ENCODE measurements around the gene BMP7. TPM values are rescaled to one million over a fixed set of nuclear protein-coding genes. Genes with fewer than 3 reads are reported as not detected.

BMP7 gene
- total RNA-seq, 1 donor from 2014 or later, result 3.7 TPM

DNA sequence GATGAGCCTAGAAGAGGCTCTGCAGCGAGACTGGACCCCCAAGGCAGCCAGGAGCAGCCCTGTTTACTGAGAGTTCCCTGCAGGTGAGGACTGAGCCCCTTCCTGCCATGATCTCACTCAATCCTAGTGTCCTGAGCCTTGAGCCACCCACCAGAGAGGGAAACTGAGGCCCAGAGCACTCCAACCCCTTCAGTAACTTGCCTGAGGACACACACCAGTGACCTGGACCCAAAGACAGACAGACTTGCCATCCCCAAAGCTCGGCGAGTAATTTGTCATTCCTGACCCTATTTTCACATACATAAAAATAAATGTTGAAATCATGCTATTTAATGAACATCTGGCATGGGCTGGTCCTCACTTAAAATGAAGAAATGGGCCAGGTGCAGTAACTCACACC lies 16.7 kb downstream of the BMP7 start:
- DNase-seq (ENCODE audit: low read depth), result no peak
- H3K4me3 ChIP-seq (ENCODE audit: low read depth, low read length), result no peak overlapping the region
- TF ChIP-seq, protein P1, sequence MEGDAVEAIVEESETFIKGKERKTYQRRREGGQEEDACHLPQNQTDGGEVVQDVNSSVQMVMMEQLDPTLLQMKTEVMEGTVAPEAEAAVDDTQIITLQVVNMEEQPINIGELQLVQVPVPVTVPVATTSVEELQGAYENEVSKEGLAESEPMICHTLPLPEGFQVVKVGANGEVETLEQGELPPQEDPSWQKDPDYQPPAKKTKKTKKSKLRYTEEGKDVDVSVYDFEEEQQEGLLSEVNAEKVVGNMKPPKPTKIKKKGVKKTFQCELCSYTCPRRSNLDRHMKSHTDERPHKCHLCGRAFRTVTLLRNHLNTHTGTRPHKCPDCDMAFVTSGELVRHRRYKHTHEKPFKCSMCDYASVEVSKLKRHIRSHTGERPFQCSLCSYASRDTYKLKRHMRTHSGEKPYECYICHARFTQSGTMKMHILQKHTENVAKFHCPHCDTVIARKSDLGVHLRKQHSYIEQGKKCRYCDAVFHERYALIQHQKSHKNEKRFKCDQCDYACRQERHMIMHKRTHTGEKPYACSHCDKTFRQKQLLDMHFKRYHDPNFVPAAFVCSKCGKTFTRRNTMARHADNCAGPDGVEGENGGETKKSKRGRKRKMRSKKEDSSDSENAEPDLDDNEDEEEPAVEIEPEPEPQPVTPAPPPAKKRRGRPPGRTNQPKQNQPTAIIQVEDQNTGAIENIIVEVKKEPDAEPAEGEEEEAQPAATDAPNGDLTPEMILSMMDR (conservative IDR thresholded peaks at IDR 0.05; ENCODE audit: low read depth, low read length), result no peak

DNA sequence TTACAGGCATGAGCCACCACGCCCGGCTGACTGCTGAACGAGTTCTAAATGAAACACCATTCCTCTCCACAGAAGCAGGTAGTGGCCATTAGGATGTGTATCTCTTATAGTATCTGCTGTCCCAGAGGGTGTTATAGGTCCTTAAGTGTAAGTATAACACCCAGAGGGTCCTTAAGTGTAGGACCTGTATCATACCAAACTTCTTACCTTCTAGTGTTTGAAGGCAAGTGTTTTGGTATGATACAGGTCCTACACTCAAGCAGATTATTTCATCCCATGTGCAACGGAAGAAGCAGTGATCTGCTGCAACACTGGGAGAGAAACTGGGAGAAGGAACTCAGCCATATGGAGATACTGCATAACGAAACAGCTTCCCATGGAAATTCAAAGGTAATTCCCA lies 17.4 kb downstream of the BMP7 start:
- TF ChIP-seq, protein P1 (conservative IDR thresholded peaks at IDR 0.05; ENCODE audit: low read depth, low read length), result no peak
- no peak overlapping the region for H3K4me3 ChIP-seq (ENCODE audit: low read depth, low read length)
- DNase-seq (ENCODE audit: low read depth), result no peak

DNA sequence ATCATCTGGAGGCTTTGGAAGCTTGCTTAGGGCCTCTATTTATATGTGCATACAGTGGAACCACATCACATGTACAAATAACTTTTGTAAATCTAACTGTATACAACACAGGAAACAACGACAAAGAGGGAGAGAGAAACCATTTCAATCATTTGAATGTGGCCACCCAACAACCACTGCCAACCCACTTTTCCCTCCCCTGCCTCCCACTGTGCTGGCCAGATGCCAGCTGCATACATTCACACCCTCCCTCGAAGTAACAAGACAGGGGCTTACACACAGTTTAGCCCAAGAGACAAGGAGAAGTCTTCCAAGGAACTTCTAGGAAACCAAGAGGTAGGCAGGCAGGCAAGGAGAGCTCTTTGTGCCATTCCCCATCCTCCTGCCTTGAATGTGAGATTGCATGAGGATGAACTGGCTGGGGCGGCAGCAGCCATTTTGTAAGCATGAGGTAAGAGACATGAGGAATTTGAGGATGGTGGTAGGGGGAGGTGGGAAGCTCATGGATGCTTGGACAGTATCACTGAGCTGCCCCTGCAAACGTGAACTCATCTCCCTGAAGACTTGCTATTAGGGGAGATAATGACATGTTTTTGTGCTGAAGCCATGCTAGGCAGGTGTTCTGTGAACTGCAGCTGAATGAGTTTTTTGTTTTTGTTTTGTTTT lies 18.2 kb downstream of the BMP7 start:
- TF ChIP-seq, protein P1 (conservative IDR thresholded peaks at IDR 0.05; ENCODE audit: low read depth, low read length), result no peak
- DNase-seq (ENCODE audit: low read depth), result no peak
- H3K4me3 ChIP-seq (ENCODE audit: low read depth, low read length), result no peak overlapping the region

DNA sequence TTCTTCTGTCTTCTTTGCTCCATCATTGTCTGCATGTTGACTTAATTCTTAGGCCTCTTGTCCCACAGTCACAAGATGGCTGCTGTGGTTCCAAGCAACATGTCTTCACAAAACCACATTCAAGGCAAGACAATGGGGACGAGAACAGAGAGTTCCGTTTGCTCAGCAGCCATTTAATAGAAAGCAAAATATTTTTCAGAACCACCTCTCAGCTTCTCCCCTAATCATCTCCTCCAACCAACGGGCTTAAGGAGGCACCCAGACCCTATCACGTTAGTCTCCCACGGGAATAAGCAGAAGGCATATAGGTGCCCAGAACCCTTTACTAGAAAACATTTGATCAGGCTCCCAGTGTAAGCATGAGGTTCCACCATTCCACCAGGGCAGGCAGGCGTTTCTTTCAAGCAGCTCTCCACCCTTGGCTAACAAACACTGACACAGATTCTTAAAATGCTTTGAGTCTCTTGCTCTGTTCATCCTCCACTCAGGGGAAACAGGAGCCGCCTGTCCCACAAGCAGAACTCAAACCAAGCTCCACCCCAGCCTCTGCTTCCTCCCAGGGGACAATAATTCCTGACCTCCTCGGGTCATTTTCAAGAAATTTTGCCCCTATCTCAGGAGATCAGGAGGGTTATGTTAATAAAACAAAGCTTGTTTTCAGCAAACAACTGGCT lies 19.0 kb downstream of the BMP7 start:
- TF ChIP-seq, protein P1 (conservative IDR thresholded peaks at IDR 0.05; ENCODE audit: low read depth, low read length), result no peak
- H3K4me3 ChIP-seq (ENCODE audit: low read depth, low read length), result no peak overlapping the region
- no peak for DNase-seq (ENCODE audit: low read depth)

DNA sequence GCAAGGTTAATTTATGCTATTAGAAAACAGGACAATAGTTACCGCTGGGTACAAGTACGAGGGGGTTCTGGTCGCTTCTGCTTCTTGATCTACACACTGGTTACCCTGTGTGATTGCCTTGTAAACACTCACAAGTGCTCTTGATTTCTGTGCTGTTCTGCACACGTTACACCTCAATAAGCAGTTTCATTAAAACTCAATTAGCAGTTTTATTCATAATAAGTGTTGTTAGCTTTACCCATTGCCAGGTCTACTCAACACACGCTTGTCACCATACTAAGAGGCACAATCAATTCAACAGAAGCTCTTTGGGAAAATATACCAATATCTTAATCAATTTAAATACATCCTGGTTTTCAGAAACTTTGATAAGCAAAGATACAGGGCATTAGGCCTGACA lies 20.4 kb downstream of the BMP7 start:
- no peak for DNase-seq (ENCODE audit: low read depth)
- TF ChIP-seq, protein P1 (conservative IDR thresholded peaks at IDR 0.05; ENCODE audit: low read depth, low read length), result no peak
- H3K4me3 ChIP-seq (ENCODE audit: low read depth, low read length), result no peak overlapping the region

DNA sequence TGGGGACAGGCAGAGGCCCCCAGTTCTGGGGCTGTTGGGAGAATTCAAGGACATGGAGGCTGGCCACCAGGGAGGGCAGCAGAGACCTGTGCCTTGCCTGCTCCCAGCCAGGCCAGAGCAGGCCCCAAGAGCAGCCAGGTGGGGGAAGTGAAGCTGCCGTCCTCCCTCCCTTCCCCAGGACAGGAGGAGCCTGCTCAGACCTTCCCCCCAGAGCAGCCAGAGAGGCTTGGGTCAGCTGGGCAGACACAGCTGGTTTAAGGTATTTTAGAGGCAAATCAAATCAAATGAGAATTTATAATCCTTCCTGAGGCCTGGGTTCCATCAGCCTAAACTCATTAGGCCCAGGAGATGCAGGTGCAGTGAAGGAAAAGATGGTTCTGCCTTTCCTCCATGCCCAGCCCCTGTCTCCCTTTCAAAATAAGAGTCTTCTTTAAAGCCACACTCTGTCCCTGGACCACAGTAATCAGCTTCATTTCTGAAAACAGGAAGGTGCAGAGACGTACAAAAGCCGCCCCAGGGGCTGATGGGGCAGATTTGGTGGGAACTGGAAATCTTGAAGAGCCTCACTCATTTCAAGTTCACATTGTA lies 21.7 kb downstream of the BMP7 start:
- no peak for DNase-seq (ENCODE audit: low read depth)
- TF ChIP-seq, protein P1 (conservative IDR thresholded peaks at IDR 0.05; ENCODE audit: low read depth, low read length), result no peak
- no peak overlapping the region for H3K4me3 ChIP-seq (ENCODE audit: low read depth, low read length)
